WERI-Rb-1 (cell line): ENCODE measurements around the gene PCDHB3.

Source experiments
- DNase-seq: peaks from one replicate; pipeline ENCODE4 v3.0.0-alpha.2; 2020
- H3K27ac ChIP-seq: fragments of 250-450 bp; sonication (Bioruptor Pico); 2 replicates; pipeline ENCODE4 v1.5.1; 2020; ENCODE audit warnings: mild to moderate bottlenecking, moderate library complexity
- H3K27me3 ChIP-seq: fragments of 250-450 bp; sonication (Bioruptor Pico); 2 replicates; pipeline ENCODE4 v1.5.1; 2021; ENCODE audit warnings: mild to moderate bottlenecking, low read depth, moderate library complexity; ENCODE audit not compliant: insufficient read depth, severe bottlenecking
- H3K36me3 ChIP-seq: fragments of 250-450 bp; sonication (Bioruptor Pico); 2 replicates; pipeline ENCODE4 v1.5.1; 2020; ENCODE audit warnings: mild to moderate bottlenecking, moderate library complexity
- H3K4me3 ChIP-seq: 2 replicates; pipeline ENCODE4 v1.5.1; 2011; ENCODE audit warnings: low read depth, mild to moderate bottlenecking, control low read depth, low read length
- H3K9me3 ChIP-seq: fragments of 250-450 bp; sonication (Bioruptor Pico); 2 replicates; pipeline ENCODE4 v1.5.1; 2021; ENCODE audit warnings: mild to moderate bottlenecking, moderate library complexity; ENCODE audit not compliant: severe bottlenecking
- TF ChIP-seq, protein P1 (sequence below): IDR thresholded peaks from 2 replicates; pipeline ENCODE4 v1.5.1; 2011; ENCODE audit warnings: low read depth, mild to moderate bottlenecking, control low read depth, inconsistent platforms, low read length

Gene PCDHB3

DNA sequence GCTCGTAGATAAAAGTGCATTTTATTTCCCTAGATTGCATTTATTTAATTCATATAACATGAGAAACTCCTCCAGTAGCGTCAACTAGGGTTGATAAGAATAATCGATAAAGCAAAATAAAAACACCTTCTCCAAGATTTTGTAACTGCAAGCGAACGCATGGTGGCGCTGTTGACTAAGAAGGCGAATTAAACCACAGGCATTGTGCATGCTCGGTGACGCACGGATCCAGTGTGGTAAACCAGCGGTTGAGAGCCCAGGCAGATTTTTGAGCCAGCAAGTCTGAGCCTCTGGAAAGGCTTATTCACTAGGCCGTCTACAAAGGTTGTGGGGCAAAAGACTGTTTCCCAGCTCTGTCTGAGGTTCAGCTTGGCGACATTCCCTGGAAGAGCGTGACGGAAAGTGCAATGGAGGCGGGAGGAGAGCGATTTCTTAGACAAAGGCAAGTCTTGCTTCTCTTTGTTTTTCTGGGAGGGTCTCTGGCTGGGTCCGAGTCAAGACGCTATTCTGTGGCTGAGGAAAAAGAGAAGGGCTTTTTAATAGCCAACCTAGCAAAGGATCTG is at the start of gene PCDHB3:
Gene PCDHB3, plus strand, starts transcription at position 231 of the 563 bp plus-strand sequence. Its CDS starts 177 bp downstream, at position 408.
- Histone ChIP-seq H3K27me3 (no peaks in the 10 kb centered on the region), H3K4me3 (no peak within 1 kb of the TSS), H3K9me3 (peaks cover 5% of the 10 kb centered on the region), H3K27ac (no peak within 1 kb of the TSS), H3K36me3 (peaks cover 11% of the 10 kb centered on the region)
- TF ChIP-seq, protein P1, sequence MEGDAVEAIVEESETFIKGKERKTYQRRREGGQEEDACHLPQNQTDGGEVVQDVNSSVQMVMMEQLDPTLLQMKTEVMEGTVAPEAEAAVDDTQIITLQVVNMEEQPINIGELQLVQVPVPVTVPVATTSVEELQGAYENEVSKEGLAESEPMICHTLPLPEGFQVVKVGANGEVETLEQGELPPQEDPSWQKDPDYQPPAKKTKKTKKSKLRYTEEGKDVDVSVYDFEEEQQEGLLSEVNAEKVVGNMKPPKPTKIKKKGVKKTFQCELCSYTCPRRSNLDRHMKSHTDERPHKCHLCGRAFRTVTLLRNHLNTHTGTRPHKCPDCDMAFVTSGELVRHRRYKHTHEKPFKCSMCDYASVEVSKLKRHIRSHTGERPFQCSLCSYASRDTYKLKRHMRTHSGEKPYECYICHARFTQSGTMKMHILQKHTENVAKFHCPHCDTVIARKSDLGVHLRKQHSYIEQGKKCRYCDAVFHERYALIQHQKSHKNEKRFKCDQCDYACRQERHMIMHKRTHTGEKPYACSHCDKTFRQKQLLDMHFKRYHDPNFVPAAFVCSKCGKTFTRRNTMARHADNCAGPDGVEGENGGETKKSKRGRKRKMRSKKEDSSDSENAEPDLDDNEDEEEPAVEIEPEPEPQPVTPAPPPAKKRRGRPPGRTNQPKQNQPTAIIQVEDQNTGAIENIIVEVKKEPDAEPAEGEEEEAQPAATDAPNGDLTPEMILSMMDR, result peak; percentile 20; the same call in 1 of the 2 replicates
- no peak for DNase-seq

DNA sequence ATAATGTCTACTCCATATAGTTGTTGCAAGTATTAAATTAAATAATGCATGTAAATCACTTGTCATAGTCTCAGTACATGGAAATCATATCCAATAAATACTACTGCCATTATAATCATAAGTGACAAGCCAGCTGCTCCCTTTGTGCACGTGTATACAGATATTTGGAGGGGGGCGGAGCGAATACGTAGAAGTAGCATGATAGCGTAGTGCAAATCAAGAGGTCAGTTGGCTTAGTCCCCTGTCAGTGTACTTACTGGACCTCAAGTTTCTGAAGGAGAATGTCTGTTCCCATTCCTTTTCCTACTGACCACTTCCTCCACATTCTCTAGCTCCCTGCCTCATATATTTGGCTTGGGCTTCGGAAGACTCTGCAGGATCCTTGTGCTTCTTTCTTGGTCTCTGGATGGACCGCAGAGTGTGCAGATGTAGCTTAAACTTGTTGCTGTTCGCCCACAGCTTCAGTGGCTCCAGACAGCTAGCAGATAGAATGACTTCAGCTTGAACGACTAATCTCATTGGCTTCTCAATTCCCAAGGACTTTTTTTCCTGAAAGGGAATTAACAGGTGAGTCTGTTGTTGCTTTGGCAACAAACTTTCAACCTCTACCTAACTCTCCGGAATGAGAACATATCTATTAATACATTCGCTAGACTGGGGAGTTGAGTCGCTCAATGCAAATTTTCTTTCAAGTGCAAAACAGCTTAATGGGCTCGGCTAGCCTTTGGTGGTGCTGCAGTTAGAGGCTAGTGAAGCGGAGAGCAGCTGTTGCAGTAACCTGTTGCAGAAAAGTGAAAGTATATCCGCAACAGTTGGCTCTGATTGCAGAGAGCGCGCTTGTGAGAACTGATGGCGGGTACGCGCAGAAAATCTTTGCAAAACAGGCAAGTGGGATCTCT is 49.4 kb upstream of the PCDHB3 start, which contains the start of gene PCDHB1:
Gene PCDHB1, plus strand, starts transcription at position 753 of the 899 bp plus-strand sequence. Its CDS starts 97 bp downstream, at position 850.
- no peaks in the 10 kb centered on the region for H3K9me3 ChIP-seq
- no peaks in the 10 kb centered on the region for H3K36me3 ChIP-seq
- no peak within 1 kb of the TSS for H3K27ac ChIP-seq
- H3K27me3 ChIP-seq, result peaks cover 5% of the 10 kb centered on the region
- peak within 1 kb of the TSS; percentile 14; the same call in 1 of the 2 replicates for H3K4me3 ChIP-seq
- TF ChIP-seq, protein P1, result no peak
- peak; percentile 30 for DNase-seq

DNA sequence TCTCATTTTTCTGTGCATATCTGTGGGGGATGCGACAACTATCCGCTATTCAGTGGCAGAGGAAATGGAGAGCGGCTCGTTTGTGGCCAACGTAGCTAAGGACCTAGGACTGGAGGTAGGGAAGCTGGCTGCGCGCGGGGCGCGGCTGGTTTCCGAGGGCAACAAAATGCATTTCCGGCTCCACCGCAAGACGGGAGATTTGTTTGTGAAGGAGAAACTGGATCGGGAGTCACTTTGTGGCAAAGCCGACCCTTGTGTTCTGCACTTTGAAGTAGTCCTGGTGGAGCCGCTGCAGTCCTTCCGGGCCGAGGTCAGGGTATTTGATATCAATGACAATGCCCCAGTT is 48.8 kb upstream of the PCDHB3 start:
- TF ChIP-seq, protein P1, result no peak
- H3K9me3 ChIP-seq, result no peaks in the 10 kb centered on the region
- H3K36me3 ChIP-seq, result no peaks in the 10 kb centered on the region
- H3K27me3 ChIP-seq, result peaks cover 5% of the 10 kb centered on the region
- no peak overlapping the region for H3K27ac ChIP-seq
- no peak for DNase-seq
- peak overlapping the region; percentile 14; the same call in 1 of the 2 replicates for H3K4me3 ChIP-seq

DNA sequence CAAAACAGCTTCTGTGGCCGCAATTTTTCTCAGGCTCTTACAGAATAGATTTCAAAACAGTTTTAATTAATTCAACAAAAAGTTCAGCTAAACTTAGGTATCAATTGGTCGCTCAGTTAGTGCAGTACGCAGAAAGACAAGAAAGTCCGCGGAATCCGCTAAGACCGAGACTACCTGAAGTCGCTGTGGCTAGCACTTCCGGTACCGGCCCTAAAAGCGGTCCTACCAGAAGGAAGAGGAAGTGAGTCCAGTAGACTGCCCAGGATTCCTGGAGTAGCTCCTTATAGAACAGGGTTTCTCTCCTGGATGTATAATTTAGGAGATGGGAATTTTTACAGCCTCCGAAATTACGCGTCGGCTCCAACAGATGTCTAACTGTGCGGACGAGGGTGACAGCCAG is 22.4 kb upstream of the PCDHB3 start:
- Histone ChIP-seq H3K9me3 (no peaks in the 10 kb centered on the region), H3K27ac (no peak overlapping the region), H3K36me3 (no peaks in the 10 kb centered on the region), H3K4me3 (no peak overlapping the region), H3K27me3 (no peaks in the 10 kb centered on the region)
- TF ChIP-seq, protein P1, result no peak
- DNase-seq, result no peak

DNA sequence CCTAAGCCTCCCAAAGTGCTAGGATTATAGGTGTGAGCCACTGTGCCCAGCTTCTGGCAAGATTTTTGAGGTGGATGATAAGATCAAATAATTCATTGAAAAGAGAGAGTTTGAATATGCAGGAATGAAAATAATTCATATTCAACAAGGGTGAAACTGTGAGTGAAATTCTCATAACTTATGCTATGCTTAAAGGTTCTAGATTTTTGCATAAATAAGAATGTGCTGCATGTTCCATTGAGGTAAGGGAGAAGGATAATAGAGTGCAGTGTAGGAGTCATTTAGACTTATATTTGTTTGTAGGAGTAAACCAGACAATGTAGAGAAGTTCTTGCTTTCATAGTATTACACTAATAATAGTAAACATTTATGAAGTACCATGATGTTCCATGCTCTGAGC is 18.0 kb upstream of the PCDHB3 start:
- TF ChIP-seq, protein P1, result no peak
- Histone ChIP-seq H3K27me3 (no peaks in the 10 kb centered on the region), H3K36me3 (no peaks in the 10 kb centered on the region), H3K9me3 (peaks cover 4% of the 10 kb centered on the region), H3K27ac (no peak overlapping the region), H3K4me3 (no peak overlapping the region)
- no peak for DNase-seq
